K562 (cell line): ENCODE data around the gene DLX4. TPM values are rescaled to one million over a fixed set of nuclear protein-coding genes. Genes with fewer than 3 reads are reported as not detected.

Source experiments
- BHLHE40 ChIP-seq: IDR thresholded peaks from 2 replicates; pipeline ENCODE4 v1.6.1; 2011; ENCODE audit warnings: low read length, improper control_type of control experiment
- CBX3 ChIP-seq, 2 experiments: IDR thresholded peaks; 1 replicate in 1 of 2; 2 replicates in 1 of 2; pipeline ENCODE4 v1.6.1; 2012; ENCODE audit warnings: inconsistent platforms in 2 of 2, low read length in 2 of 2, borderline replicate concordance in 1 of 2, control low read depth in 1 of 2
- GABPA ChIP-seq: fragments of 200-800 bp; sonication (Bioruptor generic); conservative IDR thresholded peaks from 2 replicates; pipeline ENCODE4 v1.6.1; 2016; ENCODE audit warnings: low read depth, missing genetic modification characterization, missing compliant biosample characterization
- GTF2A2 ChIP-seq: IDR thresholded peaks from 2 replicates; pipeline ENCODE4 v1.6.1; 2016; ENCODE audit warnings: mild to moderate bottlenecking, missing genetic modification characterization, missing compliant biosample characterization
- HEY1 ChIP-seq: fragments of 250-450 bp; sonication (Bioruptor Pico); IDR thresholded peaks from 2 replicates; pipeline ENCODE4 v1.5.0; 2020; ENCODE audit warnings: mild to moderate bottlenecking, moderate library complexity, borderline replicate concordance
- HNRNPK ChIP-seq: fragments of 200-400 bp; formaldehyde crosslinking; IDR thresholded peaks from one replicate; pipeline ENCODE4 v1.6.1; 2018; ENCODE audit warnings: mild to moderate bottlenecking, low read depth, low read length; ENCODE audit not compliant: poor library complexity, severe bottlenecking
- MAZ ChIP-seq, 2 experiments: fragments of 450-650 bp in 1 of 2; sonication (generic) in 1 of 2; formaldehyde crosslinking; IDR thresholded peaks in 1 of 2; conservative IDR thresholded peaks in 1 of 2; 2 replicates each; pipeline versions ENCODE4 v1.4.0 to v1.5.0; 2020; ENCODE audit warnings: mild to moderate bottlenecking in 1 of 2, missing genetic modification reagents in 1 of 2
- MLLT1 ChIP-seq, 2 experiments: fragments of 450-650 bp; IDR thresholded peaks; 2 replicates each; pipeline ENCODE4 v1.6.1; 2016
- PHB ChIP-seq: fragments of 250-450 bp; sonication (Bioruptor Pico); IDR thresholded peaks from 2 replicates; pipeline ENCODE4 v1.5.0; 2021
- SAP30 ChIP-seq: fragments of 200-600 bp; sonication (generic); IDR thresholded peaks from 2 replicates; pipeline ENCODE4 v1.6.1; 2012; ENCODE audit warnings: borderline replicate concordance, low read depth, mild to moderate bottlenecking, moderate library complexity, low read length, control low read depth, inconsistent platforms; ENCODE audit not compliant: insufficient read depth, poor library complexity, severe bottlenecking
- SRSF1 ChIP-seq: fragments of 200-400 bp; formaldehyde crosslinking; IDR thresholded peaks from 2 replicates; pipeline ENCODE4 v1.6.1; 2017; ENCODE audit warnings: mild to moderate bottlenecking, low read depth, low read length, moderate library complexity
- ZBED1 ChIP-seq: IDR thresholded peaks from 2 replicates; pipeline ENCODE4 v1.6.1; 2014
- ZBTB33 ChIP-seq: sonication (generic); formaldehyde crosslinking; IDR thresholded peaks from 2 replicates; pipeline ENCODE4 v1.8.1; 2023; ENCODE audit warnings: mild to moderate bottlenecking, missing genetic modification reagents
- ZBTB7A ChIP-seq: IDR thresholded peaks from 2 replicates; pipeline ENCODE4 v1.6.1; 2011; ENCODE audit warnings: low read depth, mild to moderate bottlenecking, low read length, moderate library complexity, borderline replicate concordance; ENCODE audit not compliant: control insufficient read depth
- ZFP30 ChIP-seq: fragments of 250-450 bp; sonication (Bioruptor Pico); IDR thresholded peaks from 2 replicates; pipeline ENCODE4 v1.8.0; 2022; ENCODE audit warnings: moderate library complexity, mild to moderate bottlenecking, inconsistent platforms, borderline replicate concordance
- ZFP91 ChIP-seq: sonication (generic); formaldehyde crosslinking; IDR thresholded peaks from 2 replicates; pipeline ENCODE4 v1.8.0; 2022; ENCODE audit warnings: mild to moderate bottlenecking, missing genetic modification reagents
- ZNF24 ChIP-seq: fragments of 450-650 bp; IDR thresholded peaks from 2 replicates; pipeline ENCODE4 v1.6.1; 2016
- ZNF280A ChIP-seq: fragments of 450-650 bp; IDR thresholded peaks from 2 replicates; pipeline ENCODE4 v1.6.1; 2018; ENCODE audit warnings: mild to moderate bottlenecking, low read depth; ENCODE audit not compliant: partially characterized antibody
- ZNF354B ChIP-seq: fragments of 250-450 bp; sonication (Bioruptor Pico); IDR thresholded peaks from 2 replicates; pipeline ENCODE4 v1.4.0; 2020
- ZNF75A ChIP-seq: fragments of 450-650 bp; formaldehyde crosslinking; IDR thresholded peaks from 2 replicates; pipeline ENCODE4 v1.4.0; 2020; ENCODE audit warnings: mild to moderate bottlenecking
- ZNF785 ChIP-seq: fragments of 250-450 bp; sonication (Bioruptor Pico); IDR thresholded peaks from 2 replicates; pipeline ENCODE4 v1.4.0; 2020; ENCODE audit warnings: mild to moderate bottlenecking
- ZSCAN32 ChIP-seq: fragments of 450-650 bp; formaldehyde crosslinking; IDR thresholded peaks from 2 replicates; pipeline ENCODE4 v1.4.0; 2020; ENCODE audit warnings: mild to moderate bottlenecking, moderate library complexity
- polyA plus RNA-seq, 8 experiments: library from polyadenylated mRNA; depleted of rRNA in 4 of 8; stranded (reverse) in 5 of 8; unstranded in 3 of 8; fragments of >200 nt; fragmentation: Nextera tagmentation in 2 of 8; fragmentation: Illumina TruSeq in 1 of 8; extraction: Ambion mirVana in 2 of 8; extraction: Trizol in 1 of 8; gene quantifications; 2 replicates each; pipeline versions ENCODE4 v1.2.1 to v1.2.3, GENCODE V29; 2011 to 2014; ENCODE audit warnings: inconsistent platforms in 1 of 8, missing spikeins in 1 of 8
- total RNA-seq, 7 experiments: library from RNA; depleted of rRNA in 6 of 7; stranded (reverse); fragments of >200 nt in 6 of 7; fragmentation: Illumina TruSeq in 2 of 7; extraction: Trizol in 2 of 7; gene quantifications; 2 replicates each; pipeline versions ENCODE4 v1.2.1 to v1.2.3, GENCODE V29; 2011 to 2021; ENCODE audit warnings: low replicate concordance in 1 of 7

Gene DLX4
- total and polyA plus RNA-seq, 9 of the 15 experiments (the other 6 are each of a cell fraction or from before 2014, with no cell fraction given) = 0.15 to 2.2 (median 0.58) TPM

GRCh38 chr17:49971848-49972485, 3.0 kb downstream of the DLX4 start (continued):
- TF ChIP-seq ZBTB33 (CRISPR knock-in tag) = peak; percentile 28; the same call in 1 of the 2 replicates
- TF ChIP-seq MLLT1 (IDR thresholded peaks at IDR 0.05) = no peak
- TF ChIP-seq ZFP30 (CRISPR knock-in tag) = no peak
- TF ChIP-seq ZNF354B (CRISPR knock-in tag) = no peak
- no peak for TF ChIP-seq ZNF785 (CRISPR knock-in tag)
- 0 out of 4 replicates have a peak, but pooled peaks of 1 of the 2 experiments have one; percentile 39 for TF ChIP-seq MAZ (CRISPR knock-in tag; conservative IDR thresholded peaks at IDR 0.05 in 1 of 2, IDR thresholded peaks at IDR 0.05 in 1 of 2)
- TF ChIP-seq ZBED1 = no peak
- no peak for TF ChIP-seq SAP30
- no peak for TF ChIP-seq GTF2A2 (tag)
- no peak for TF ChIP-seq GABPA (tag)
- no peak for TF ChIP-seq HEY1
- no peak for TF ChIP-seq CBX3 (IDR thresholded peaks at IDR 0.05; ENCODE audit: borderline replicate concordance in 1 of 2, low read length in 2 of 2)
- no peak for TF ChIP-seq ZNF280A
- peak; percentile 75 for TF ChIP-seq BHLHE40
- TF ChIP-seq ZNF24 = no peak
- TF ChIP-seq HNRNPK = no peak
- TF ChIP-seq ZNF75A = no peak
- 0 out of 2 replicates have a peak, but pooled peaks have one; percentile 9 for TF ChIP-seq ZBTB7A
- TF ChIP-seq PHB (CRISPR knock-in tag) = no peak
- TF ChIP-seq ZSCAN32 (CRISPR knock-in tag) = no peak
- TF ChIP-seq ZFP91 (CRISPR knock-in tag) = no peak
- TF ChIP-seq SRSF1 = no peak
